ENCODE measurements around the gene NCOA1. TPM values are rescaled to one million over a fixed set of nuclear protein-coding genes. Genes with fewer than 3 reads are reported as not detected.
"Not testable (repeated sequence)": the region's sequence is repeated elsewhere in the genome, so short reads cannot be mapped to it uniquely, and the experiment has no call there.

NCOA1 gene
- total RNA-seq, 1 experiment from 2014 or later = 15.4 TPM

GRCh38 chr2:24672589-24672988 lies 181.5 kb downstream of the NCOA1 start:
- DNase-seq (ENCODE audit: unreplicated experiment) = no peak
- no TSS peak for BruUV-seq (replicated peaks)
- ChIA-PET CTCF (no interaction called here), POLR2A (no interaction called here)
- Mint-ChIP-seq H3K4me1 (ENCODE audit: insufficient read depth, unreplicated experiment) (no peaks in the 10 kb centered on the region), H3K9me3 (ENCODE audit: unreplicated experiment) (no peaks in the 10 kb centered on the region), H3K36me3 (ENCODE audit: insufficient read depth, unreplicated experiment) (peaks cover 7% of the 10 kb centered on the region), H3K27ac (ENCODE audit: low read depth, unreplicated experiment) (no peak overlapping the region), H3K27me3 (ENCODE audit: insufficient read depth, unreplicated experiment) (no peaks in the 10 kb centered on the region), H3K4me3 (ENCODE audit: unreplicated experiment) (no peak overlapping the region)
- no peak for TF ChIP-seq CTCF (IDR thresholded peaks at IDR 0.05; ENCODE audit: unreplicated experiment)
- intact Hi-C loops (cut with micrococcal nuclease) = no loop called here

GRCh38 chr2:24675338-24675737 lies 184.3 kb downstream of the NCOA1 start:
- no peaks in the 10 kb centered on the region for H3K4me1 Mint-ChIP-seq (ENCODE audit: insufficient read depth, unreplicated experiment)
- intact Hi-C loops (cut with micrococcal nuclease) = no loop called here
- ChIA-PET CTCF (interaction anchor here (0.5 to 1.0 kb wide), 2 partner anchors 26 to 115 kb away, joined by 3 to 4 read pairs; no protein-coding TSS in a partner anchor), POLR2A (no interaction called here)
- no peak for DNase-seq (ENCODE audit: unreplicated experiment)
- no peak overlapping the region for H3K27ac Mint-ChIP-seq (ENCODE audit: low read depth, unreplicated experiment)
- no peak overlapping the region for H3K4me3 Mint-ChIP-seq (ENCODE audit: unreplicated experiment)
- no peaks in the 10 kb centered on the region for H3K27me3 Mint-ChIP-seq (ENCODE audit: insufficient read depth, unreplicated experiment)
- no TSS peak for BruUV-seq (replicated peaks)
- H3K36me3 Mint-ChIP-seq (ENCODE audit: insufficient read depth, unreplicated experiment) = peaks cover 5% of the 10 kb centered on the region
- no peaks in the 10 kb centered on the region for H3K9me3 Mint-ChIP-seq (ENCODE audit: unreplicated experiment)
- no peak for TF ChIP-seq CTCF (IDR thresholded peaks at IDR 0.05; ENCODE audit: unreplicated experiment)

GRCh38 chr2:24676493-24676892 lies 185.4 kb downstream of the NCOA1 start:
- no TSS peak for BruUV-seq (replicated peaks)
- intact Hi-C loops (cut with micrococcal nuclease) = no loop called here
- H3K27me3 Mint-ChIP-seq (ENCODE audit: insufficient read depth, unreplicated experiment) = no peaks in the 10 kb centered on the region
- no peaks in the 10 kb centered on the region for H3K9me3 Mint-ChIP-seq (ENCODE audit: unreplicated experiment)
- TF ChIP-seq CTCF (IDR thresholded peaks at IDR 0.05; ENCODE audit: unreplicated experiment) = no peak
- no peak for DNase-seq (ENCODE audit: unreplicated experiment)
- no peaks in the 10 kb centered on the region for H3K36me3 Mint-ChIP-seq (ENCODE audit: insufficient read depth, unreplicated experiment)
- no peaks in the 10 kb centered on the region for H3K4me1 Mint-ChIP-seq (ENCODE audit: insufficient read depth, unreplicated experiment)
- ChIA-PET POLR2A (no interaction called here), CTCF (no interaction called here)
- H3K4me3 Mint-ChIP-seq (ENCODE audit: unreplicated experiment) = no peak overlapping the region
- no peak overlapping the region for H3K27ac Mint-ChIP-seq (ENCODE audit: low read depth, unreplicated experiment)

DNA sequence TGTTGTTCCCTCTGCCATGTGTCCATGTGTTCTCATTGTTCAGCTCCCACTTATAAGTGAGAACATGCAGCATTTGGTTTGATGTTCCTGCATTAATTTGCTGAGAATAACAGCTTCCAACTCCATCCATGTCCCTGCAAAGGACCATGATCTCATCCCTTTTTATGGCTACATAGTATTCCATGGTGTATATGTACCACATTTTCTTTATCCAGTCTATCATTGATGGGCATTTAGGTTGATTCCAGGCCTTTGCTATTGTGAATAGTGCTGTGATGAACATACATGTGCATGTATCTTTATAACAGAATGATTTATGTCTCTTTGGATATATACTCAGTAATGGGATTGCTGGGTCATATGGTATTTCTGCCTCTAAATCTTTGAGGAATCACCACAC lies 187.0 kb downstream of the NCOA1 start:
- BruUV-seq (replicated peaks); intact Hi-C loops (cut with micrococcal nuclease); H3K27me3 Mint-ChIP-seq (ENCODE audit: insufficient read depth, unreplicated experiment); H3K4me1 Mint-ChIP-seq (ENCODE audit: insufficient read depth, unreplicated experiment); H3K9me3 Mint-ChIP-seq (ENCODE audit: unreplicated experiment); POLR2A ChIA-PET; H3K4me3 Mint-ChIP-seq (ENCODE audit: unreplicated experiment); DNase-seq (ENCODE audit: unreplicated experiment); H3K27ac Mint-ChIP-seq (ENCODE audit: low read depth, unreplicated experiment); H3K36me3 Mint-ChIP-seq (ENCODE audit: insufficient read depth, unreplicated experiment): not testable (repeated sequence)
- CTCF ChIA-PET = interaction anchor here (0.6 kb wide), 1 partner anchor 243 kb away, joined by 3 read pairs; no protein-coding TSS in a partner anchor

- ChIA-PET CTCF (no interaction called here), POLR2A (no interaction called here)
- Mint-ChIP-seq H3K27ac (ENCODE audit: low read depth, unreplicated experiment) (no peak overlapping the region), H3K9me3 (ENCODE audit: unreplicated experiment) (no peaks in the 10 kb centered on the region), H3K36me3 (ENCODE audit: insufficient read depth, unreplicated experiment) (no peaks in the 10 kb centered on the region), H3K27me3 (ENCODE audit: insufficient read depth, unreplicated experiment) (no peaks in the 10 kb centered on the region), H3K4me3 (ENCODE audit: unreplicated experiment) (no peak overlapping the region), H3K4me1 (ENCODE audit: insufficient read depth, unreplicated experiment) (peaks cover 5% of the 10 kb centered on the region)
- intact Hi-C loops (cut with micrococcal nuclease) = no loop called here
- DNase-seq (ENCODE audit: unreplicated experiment) = no peak
- BruUV-seq (replicated peaks) = no TSS peak
- no peak for TF ChIP-seq CTCF (IDR thresholded peaks at IDR 0.05; ENCODE audit: unreplicated experiment)
Observed at GRCh38 chr2:24680196-24680595, 189.1 kb downstream of the NCOA1 start.

Data from MCF 10A (cell line).